A673 (cell line): ENCODE measurements around the gene CUTC.

ENCODE experiments used
- EZH2 ChIP-seq: fragments of 200-600 bp; sonication (generic); IDR thresholded peaks from 2 replicates; pipeline ENCODE4 v1.6.1; 2017; ENCODE audit warnings: borderline replicate concordance, low read depth, mild to moderate bottlenecking, mixed read lengths, antibody characterized with exemption, low read length; ENCODE audit not compliant: poor library complexity, severe bottlenecking
- TF ChIP-seq, protein P1 (sequence below): fragments of 300-800, 200-600 bp; sonication (generic); conservative IDR thresholded peaks from 2 replicates; pipeline ENCODE4 v1.5.1; 2017; ENCODE audit warnings: low read depth, mild to moderate bottlenecking, antibody characterized with exemption, low read length, moderate library complexity, mixed read lengths

DNA sequence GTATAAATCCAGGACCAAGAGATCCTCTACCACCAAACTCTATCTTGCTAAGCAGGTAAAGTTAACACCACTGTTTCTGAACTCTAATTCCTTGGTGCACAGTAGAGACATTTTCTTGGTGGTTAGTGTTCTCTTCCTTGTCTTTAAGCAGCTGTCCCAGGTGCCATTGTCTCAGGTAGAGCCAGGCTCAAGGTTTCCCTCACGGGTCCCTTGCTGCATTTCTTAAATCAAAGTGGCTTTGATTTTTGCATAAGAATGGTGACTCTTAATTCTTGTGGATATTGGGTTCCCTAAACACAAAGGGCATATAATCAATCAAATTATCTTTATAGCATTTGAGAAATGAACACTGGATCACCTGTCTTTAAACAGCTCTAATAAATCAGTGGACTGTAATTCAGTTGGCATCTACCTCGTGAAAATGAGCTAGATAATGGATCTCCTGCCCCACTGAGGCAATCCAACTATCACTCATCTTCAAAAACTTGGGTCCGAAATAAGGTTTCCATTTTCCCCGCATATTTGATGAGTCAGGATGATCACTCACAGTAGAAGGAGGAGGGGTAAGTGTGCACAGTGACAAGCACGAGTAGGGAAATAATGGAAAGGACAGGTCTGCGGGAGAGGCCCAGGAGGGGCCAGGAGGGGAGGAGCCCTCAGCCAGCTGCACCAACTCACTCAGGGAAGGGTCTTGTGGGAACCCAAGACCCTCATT is 52.9 kb downstream of the CUTC start:
- TF ChIP-seq, protein P1, sequence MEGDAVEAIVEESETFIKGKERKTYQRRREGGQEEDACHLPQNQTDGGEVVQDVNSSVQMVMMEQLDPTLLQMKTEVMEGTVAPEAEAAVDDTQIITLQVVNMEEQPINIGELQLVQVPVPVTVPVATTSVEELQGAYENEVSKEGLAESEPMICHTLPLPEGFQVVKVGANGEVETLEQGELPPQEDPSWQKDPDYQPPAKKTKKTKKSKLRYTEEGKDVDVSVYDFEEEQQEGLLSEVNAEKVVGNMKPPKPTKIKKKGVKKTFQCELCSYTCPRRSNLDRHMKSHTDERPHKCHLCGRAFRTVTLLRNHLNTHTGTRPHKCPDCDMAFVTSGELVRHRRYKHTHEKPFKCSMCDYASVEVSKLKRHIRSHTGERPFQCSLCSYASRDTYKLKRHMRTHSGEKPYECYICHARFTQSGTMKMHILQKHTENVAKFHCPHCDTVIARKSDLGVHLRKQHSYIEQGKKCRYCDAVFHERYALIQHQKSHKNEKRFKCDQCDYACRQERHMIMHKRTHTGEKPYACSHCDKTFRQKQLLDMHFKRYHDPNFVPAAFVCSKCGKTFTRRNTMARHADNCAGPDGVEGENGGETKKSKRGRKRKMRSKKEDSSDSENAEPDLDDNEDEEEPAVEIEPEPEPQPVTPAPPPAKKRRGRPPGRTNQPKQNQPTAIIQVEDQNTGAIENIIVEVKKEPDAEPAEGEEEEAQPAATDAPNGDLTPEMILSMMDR: no peak
- TF ChIP-seq EZH2: no peak
